RPMI7951 (cell line): ENCODE results near the gene BMS1. TPM values are rescaled to one million over a fixed set of nuclear protein-coding genes. Genes with fewer than 3 reads are reported as not detected.
A peak's percentile ranks its signal among the peaks of the same experiment; 100 is the strongest.
"Not testable (repeated sequence)": the region's sequence is repeated elsewhere in the genome, so short reads cannot be mapped to it uniquely, and the experiment has no call there.

Experiments
- DNase-seq: peaks from one replicate; pipeline ENCODE4 v3.0.0-alpha.2; 2012; ENCODE audit warnings: low read depth
- total RNA-seq: library from RNA; depleted of rRNA; stranded (reverse); fragments of >200 nt; shearing (Covaris generic); gene quantifications from 2 replicates; pipeline ENCODE4 v1.2.3, GENCODE V29; 2014; rRNA removed

BMS1 gene
- 9.9 and 10.3 TPM in 2 replicates for total RNA-seq

DNA sequence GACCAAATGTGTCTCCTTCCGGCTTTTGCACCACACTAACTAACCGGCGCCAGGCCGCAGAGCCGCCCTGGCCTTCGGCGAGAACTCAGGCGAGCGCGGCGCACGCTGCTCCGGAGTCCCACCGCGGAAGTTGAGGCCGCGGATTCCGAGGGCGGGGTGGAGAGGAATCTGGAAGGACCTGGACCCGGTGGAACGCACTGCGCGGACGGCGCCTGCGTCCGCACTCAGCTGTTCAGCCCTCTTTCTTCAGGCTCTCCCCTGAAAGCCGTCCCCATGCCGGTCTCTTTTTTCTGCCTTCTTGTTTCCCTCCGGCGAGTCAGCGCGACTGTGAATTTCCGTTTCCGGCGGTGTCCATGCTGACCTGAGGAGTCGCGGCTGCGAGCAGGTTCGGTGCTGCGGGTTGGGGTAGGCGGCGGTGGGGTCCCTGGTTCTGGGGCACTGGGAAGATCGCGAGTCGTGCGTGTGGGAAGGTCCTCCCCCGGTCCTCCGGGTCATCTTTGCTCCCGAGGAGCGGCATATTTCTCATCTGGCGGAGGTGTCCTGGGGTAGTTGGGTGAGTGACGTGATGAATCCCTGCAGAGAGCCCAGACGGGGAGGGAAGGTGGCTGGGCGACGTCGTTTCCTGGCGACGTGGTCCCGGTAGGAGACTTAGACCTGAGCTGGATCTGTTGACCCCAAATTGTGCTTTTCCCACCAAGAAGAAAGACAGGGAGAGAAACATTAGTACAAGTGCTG lies at the start of gene BMS1:
BMS1 (plus strand) TSS at position 350 of the 735 bp plus-strand sequence. CDS start 1,600 bp downstream, outside the sequence.
- peak; percentile 89 for DNase-seq

DNA sequence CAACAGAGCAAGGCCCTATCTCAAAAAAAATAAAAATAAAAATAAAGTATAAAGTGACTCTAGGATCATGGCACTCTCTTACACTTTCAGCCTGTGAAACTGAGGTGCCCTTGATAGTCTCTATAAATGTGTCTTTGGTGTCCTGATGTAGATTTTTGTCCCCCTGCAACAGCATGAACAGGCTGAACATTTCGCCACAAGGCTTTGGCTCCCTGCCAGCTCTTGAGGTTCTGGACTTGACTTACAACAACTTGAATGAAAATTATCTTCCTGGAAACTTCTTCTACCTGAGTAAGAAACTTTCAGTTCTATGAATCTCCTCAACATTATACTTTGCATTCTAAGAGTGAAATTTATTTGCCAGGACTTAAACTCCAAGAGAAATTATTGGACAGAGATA lies 48.1 kb upstream of the BMS1 start:
- no peak for DNase-seq

- no peak for DNase-seq
Observed at GRCh38 chr10:42738679-42739078, 43.9 kb upstream of the BMS1 start.

GRCh38 chr10:42741536-42741935 lies 41.1 kb upstream of the BMS1 start:
- not testable (repeated sequence) for DNase-seq

DNA sequence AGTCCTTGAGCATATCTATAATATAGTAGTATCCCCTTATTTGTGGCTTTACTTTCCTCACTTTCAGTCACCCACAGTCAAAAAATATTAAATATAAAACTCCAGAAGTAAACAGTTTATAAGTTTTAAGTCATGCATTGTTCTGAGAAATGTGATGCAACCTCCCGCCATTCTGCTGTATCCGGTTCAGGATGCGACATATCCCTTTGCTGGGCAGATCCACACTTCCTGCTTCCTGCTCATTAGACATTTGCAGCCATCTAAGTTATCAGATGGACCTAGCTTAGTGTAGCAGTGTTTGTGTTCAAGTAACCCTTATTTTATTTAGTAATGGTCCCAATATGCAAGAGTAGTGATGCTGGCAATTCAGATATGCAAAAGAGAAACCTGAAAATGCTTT lies 38.9 kb upstream of the BMS1 start:
- no peak for DNase-seq

DNA sequence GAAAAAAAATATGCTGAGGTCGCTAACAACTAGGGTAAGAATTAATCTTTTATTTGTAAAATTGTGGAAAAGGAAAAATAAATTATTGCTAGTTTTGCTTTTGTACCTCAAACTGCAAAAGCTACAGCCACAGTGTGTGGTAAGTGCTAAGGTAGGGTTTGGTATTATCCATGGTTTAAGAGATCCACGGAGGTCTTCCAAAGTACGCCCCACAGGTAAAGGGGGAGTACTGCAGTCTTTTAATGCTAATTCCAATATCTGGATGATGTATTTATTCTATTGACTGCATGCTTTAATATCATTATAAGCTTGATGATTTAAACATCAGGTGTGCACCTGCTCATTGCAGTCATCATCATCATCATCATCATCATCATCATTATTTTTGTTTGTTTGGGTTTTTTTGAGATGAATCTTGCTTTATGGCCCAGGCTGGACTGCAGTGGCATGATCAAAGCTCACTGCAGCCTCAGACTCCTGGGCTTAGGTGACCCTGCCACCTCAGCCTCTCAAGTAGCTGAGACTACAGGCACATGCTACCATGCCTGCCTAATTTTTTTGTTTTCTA lies 38.4 kb upstream of the BMS1 start:
- DNase-seq: no peak

DNA sequence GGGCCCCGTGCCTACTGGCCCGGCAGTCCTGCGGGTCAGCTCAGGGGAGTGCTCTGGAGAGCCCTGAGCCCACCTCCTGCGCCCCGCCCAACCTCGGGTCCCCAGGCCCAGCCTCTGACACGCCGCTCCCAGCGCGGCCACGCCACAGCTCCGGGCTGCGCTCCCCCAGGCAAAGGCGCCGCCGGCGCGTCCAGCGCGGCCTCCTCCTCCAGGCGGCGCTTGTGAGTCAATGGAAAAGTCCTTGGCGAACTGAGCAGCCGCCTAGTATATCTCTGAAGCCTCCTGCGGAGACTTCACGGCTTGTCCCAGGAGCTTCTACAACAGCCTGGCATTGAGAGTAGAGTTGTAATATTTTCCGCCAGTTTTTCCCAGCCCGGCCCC lies 29.5 kb upstream of the BMS1 start:
- peak; percentile 62 for DNase-seq

DNA sequence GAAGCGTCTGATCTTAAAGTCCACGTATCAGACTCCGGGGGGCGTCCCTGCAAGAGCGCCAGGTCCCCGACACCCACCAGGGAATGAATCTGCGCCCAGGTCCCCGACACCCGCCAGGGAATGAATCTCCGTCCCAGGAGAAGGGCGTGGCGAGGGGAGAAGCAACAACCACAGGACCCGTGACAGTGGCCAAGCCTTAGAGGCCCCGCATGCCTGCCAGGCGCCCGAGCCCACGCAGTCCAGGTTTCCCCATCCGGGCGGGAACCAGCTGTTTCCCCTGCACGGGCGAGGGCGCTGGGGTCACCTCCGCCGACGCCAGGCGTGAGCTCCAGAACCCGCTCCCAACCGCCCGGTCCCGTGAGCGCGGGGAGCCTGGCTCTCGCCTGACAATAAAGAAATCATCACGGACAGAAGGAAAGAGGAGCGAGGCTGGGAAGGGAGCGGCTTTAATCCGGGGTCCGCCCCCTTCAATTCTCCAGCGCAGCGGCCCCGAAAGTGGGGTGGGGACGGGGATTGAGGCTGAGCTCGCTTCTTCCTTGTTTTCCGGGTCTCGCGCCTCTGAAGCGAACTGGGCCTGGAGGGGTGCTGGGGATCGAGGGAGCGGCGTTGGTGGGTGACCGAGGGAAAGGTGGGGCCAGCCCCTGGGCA lies 29.0 kb upstream of the BMS1 start:
- peak; percentile 31 for DNase-seq

GRCh38 chr10:42754155-42755027 lies 28.2 kb upstream of the BMS1 start:
- DNase-seq: peak; percentile 16

GRCh38 chr10:42755028-42755451 lies 27.6 kb upstream of the BMS1 start:
- DNase-seq: no peak

- no peak for DNase-seq
Observed at GRCh38 chr10:42755556-42756093, 27.0 kb upstream of the BMS1 start.

GRCh38 chr10:42767906-42768305 lies 14.7 kb upstream of the BMS1 start:
- no peak for DNase-seq

DNA sequence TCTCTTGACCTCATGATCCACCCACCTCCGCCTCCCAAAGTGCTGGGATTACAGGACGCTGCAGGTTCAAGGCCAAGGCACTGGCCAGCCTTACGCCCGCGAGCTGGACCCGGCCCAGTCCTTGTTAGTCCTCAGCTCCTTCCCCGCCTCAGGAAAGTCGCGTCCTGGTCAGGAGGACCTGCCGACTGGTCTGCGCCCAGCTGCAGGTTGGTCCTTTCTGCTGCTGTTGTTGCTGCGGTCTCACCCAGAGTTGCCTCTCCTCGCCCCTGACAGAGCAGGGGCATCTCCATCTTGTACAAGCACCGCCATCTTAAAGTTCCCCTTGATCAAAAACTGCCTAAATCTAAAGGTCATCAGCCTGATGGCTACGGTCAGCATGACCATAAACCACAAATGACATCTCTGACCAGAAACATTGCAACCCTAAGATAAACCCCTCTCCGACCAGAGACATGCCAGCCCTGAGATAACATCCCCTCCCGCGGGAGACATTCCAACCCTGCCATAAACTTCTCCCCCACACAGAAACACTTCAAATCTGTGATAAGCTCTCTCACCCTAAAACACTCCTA lies 13.9 kb upstream of the BMS1 start:
- DNase-seq: no peak

- DNase-seq: no peak
Observed at GRCh38 chr10:42769173-42769572, 13.4 kb upstream of the BMS1 start.

GRCh38 chr10:42769673-42770072 lies 12.9 kb upstream of the BMS1 start:
- peak; percentile 89 for DNase-seq

- DNase-seq: no peak
Observed at GRCh38 chr10:42776681-42777080, 5.9 kb upstream of the BMS1 start.

GRCh38 chr10:42780456-42780855 lies 2.1 kb upstream of the BMS1 start:
- DNase-seq: no peak

GRCh38 chr10:42781893-42782445 lies 626 bp upstream of the BMS1 start:
- peak; percentile 33 for DNase-seq

DNA sequence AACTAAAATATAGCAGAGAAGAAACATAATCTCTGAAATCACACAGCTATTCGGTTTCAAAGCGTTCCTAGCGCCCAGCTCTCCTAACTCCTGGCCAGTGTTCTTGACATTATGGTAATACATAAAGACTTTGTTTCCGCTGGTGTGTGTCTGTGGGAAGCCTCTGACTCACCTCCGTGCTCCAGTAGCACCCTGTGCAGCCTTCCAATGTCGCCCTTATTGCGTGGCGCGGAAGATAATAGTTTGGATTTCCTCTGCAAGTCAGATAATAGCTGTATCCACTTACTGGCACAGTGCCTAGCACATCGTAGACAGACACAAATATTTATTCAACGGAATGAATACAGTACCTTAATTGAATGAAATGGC lies 570 bp downstream of the BMS1 start:
- peak; percentile 64 for DNase-seq

- no peak for DNase-seq
Observed at GRCh38 chr10:42785759-42786158, 3.2 kb downstream of the BMS1 start.

DNA sequence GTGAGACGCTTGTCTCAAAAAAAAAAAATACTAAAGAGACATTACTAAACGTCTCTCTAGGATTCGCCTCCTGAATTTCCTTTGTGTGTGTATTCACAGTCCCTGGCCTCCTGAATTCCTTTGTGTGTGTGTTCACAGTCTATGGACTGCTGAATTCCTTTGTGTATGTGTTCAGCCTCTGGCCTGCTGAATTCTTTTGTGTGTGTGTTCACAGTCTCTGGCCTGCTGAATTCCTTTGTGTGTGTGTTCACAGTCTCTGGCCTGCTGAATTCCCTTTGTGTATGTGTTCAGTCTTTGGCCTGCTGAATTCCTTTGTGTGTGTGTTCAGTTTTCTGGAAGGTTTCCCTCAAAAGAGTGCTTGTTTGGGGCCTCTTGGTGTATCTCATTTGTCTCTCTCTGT lies 8.2 kb downstream of the BMS1 start:
- no peak for DNase-seq
